ENCODE results near the gene OR2B2. TPM values are rescaled to one million over a fixed set of nuclear protein-coding genes. Genes with fewer than 3 reads are reported as not detected.

OR2B2 gene
- total and polyA plus RNA-seq, 5 donors, result not detected

- ATAC-seq (no peak), DNase-seq (peak in 1 of 3 donors; percentile 48)
- Histone ChIP-seq H3K4me1 (ENCODE audit: control insufficient read depth, insufficient read depth, low read length) (peaks cover 8% of the 10 kb centered on the region), H3K27me3 (ENCODE audit: control insufficient read depth, insufficient read depth) (no peaks in the 10 kb centered on the region), H3K4me3 (ENCODE audit: low read length) (peak overlapping the region; percentile 81), H3K9me3 (ENCODE audit: control insufficient read depth, low read length) (no peaks in the 10 kb centered on the region), H3K27ac (ENCODE audit: low read length) (no peak overlapping the region)
- under 1% methylated on average over 17 of the region's 17 CpGs for whole genome bisulfite sequencing
- intact Hi-C loops (cut with DNase I), result no loop called here
Observed at GRCh38 chr6:27865850-27866356, 46.3 kb downstream of the OR2B2 start.

GRCh38 chr6:27864906-27865849, 47.0 kb downstream of the OR2B2 start:
- peak; percentile 31 to 79 (median 78) for DNase-seq
- peaks cover 8% of the 10 kb centered on the region for H3K4me1 ChIP-seq (ENCODE audit: control insufficient read depth, insufficient read depth, low read length)
- WGBS, result under 1% methylated on average over 58 of the region's 58 CpGs
- ATAC-seq, result peak; percentile 92 to 94
- intact Hi-C loops (cut with DNase I), result no loop called here
- no peaks in the 10 kb centered on the region for H3K9me3 ChIP-seq (ENCODE audit: control insufficient read depth, low read length)
- H3K27me3 ChIP-seq (ENCODE audit: control insufficient read depth, insufficient read depth), result no peaks in the 10 kb centered on the region
- H3K4me3 ChIP-seq (ENCODE audit: low read length), result peak overlapping the region; percentile 81
- peak overlapping the region; percentile 53 for H3K27ac ChIP-seq (ENCODE audit: low read length)

GRCh38 chr6:27863962-27864905, 48.0 kb downstream of the OR2B2 start:
- 9% methylated on average over 51 of the region's 51 CpGs for WGBS
- peak; percentile 22 to 63 (median 61) for DNase-seq
- Histone ChIP-seq H3K4me3 (ENCODE audit: low read length) (peak overlapping the region; percentile 81), H3K27ac (ENCODE audit: low read length) (peak overlapping the region; percentile 49), H3K9me3 (ENCODE audit: control insufficient read depth, low read length) (no peaks in the 10 kb centered on the region), H3K4me1 (ENCODE audit: control insufficient read depth, insufficient read depth, low read length) (peaks cover 8% of the 10 kb centered on the region), H3K27me3 (ENCODE audit: control insufficient read depth, insufficient read depth) (no peaks in the 10 kb centered on the region)
- peak in 1 of 2 donors; percentile 28 for ATAC-seq
- intact Hi-C loops (cut with DNase I), result no loop called here

GRCh38 chr6:27862396-27863066, 49.7 kb downstream of the OR2B2 start:
- WGBS, result 82% methylated on average over 6 of the region's 6 CpGs
- peaks cover 8% of the 10 kb centered on the region for H3K4me1 ChIP-seq (ENCODE audit: control insufficient read depth, insufficient read depth, low read length)
- intact Hi-C loops (cut with DNase I), result no loop called here
- no peaks in the 10 kb centered on the region for H3K9me3 ChIP-seq (ENCODE audit: control insufficient read depth, low read length)
- H3K4me3 ChIP-seq (ENCODE audit: low read length), result no peak overlapping the region
- no peaks in the 10 kb centered on the region for H3K27me3 ChIP-seq (ENCODE audit: control insufficient read depth, insufficient read depth)
- no peak overlapping the region for H3K27ac ChIP-seq (ENCODE audit: low read length)
- ATAC-seq (no peak), DNase-seq (no peak)

GRCh38 chr6:27861861-27862260, 50.3 kb downstream of the OR2B2 start:
- ATAC-seq (no peak), DNase-seq (no peak)
- Histone ChIP-seq H3K9me3 (ENCODE audit: control insufficient read depth, low read length) (no peaks in the 10 kb centered on the region), H3K4me1 (ENCODE audit: control insufficient read depth, insufficient read depth, low read length) (peaks cover 8% of the 10 kb centered on the region), H3K27me3 (ENCODE audit: control insufficient read depth, insufficient read depth) (no peaks in the 10 kb centered on the region), H3K27ac (ENCODE audit: low read length) (no peak overlapping the region), H3K4me3 (ENCODE audit: low read length) (no peak overlapping the region)
- intact Hi-C loops (cut with DNase I), result no loop called here

- 53% methylated on average over 2 of the region's 2 CpGs for WGBS
Observed at GRCh38 chr6:27861276-27861840, 50.8 kb downstream of the OR2B2 start.

More at GRCh38 chr6:27861276-27861840, 50.8 kb downstream of the OR2B2 start:
- ATAC-seq, result no peak
- Histone ChIP-seq H3K4me3 (ENCODE audit: low read length) (no peak overlapping the region), H3K27me3 (ENCODE audit: control insufficient read depth, insufficient read depth) (no peaks in the 10 kb centered on the region), H3K9me3 (ENCODE audit: control insufficient read depth, low read length) (no peaks in the 10 kb centered on the region), H3K4me1 (ENCODE audit: control insufficient read depth, insufficient read depth, low read length) (peaks cover 3% of the 10 kb centered on the region), H3K27ac (ENCODE audit: low read length) (no peak overlapping the region)
- no peak for DNase-seq
- intact Hi-C loops (cut with DNase I), result no loop called here

Other genes with a start within 250 kb of the OR2B2 start
- gene OR2B6, start 44.8 kb upstream of the OR2B2 start, total RNA-seq, result not detected
- not detected for gene OR2B6, start 44.8 kb upstream of the OR2B2 start, polyA plus RNA-seq
- gene ZNF165, start 168.2 kb upstream of the OR2B2 start, total RNA-seq, result under 1 TPM; 0.28 to 0.83 (median 0.47) TPM
- gene ZNF165, start 168.2 kb upstream of the OR2B2 start, polyA plus RNA-seq, result 0.36 TPM
- gene ZSCAN16, start 212.2 kb upstream of the OR2B2 start, total RNA-seq, result 1 to 10 TPM; 2.5 to 3.2 (median 2.8) TPM
- 2.9 TPM for gene ZSCAN16, start 212.2 kb upstream of the OR2B2 start, polyA plus RNA-seq
- gene ZKSCAN8, start 229.5 kb upstream of the OR2B2 start, total RNA-seq, result 10 to 100 TPM; 15.2 to 18.2 (median 16.3) TPM
- gene ZKSCAN8, start 229.5 kb upstream of the OR2B2 start, polyA plus RNA-seq, result 5.5 TPM